GM19468 (cell line): ENCODE data around the gene ABCG2.

Experiments used
- ATAC-seq: cut with Tn5 transposase; IDR thresholded peaks from one replicate; pipeline ENCODE4 v1.9.1; 2021; ENCODE audit warnings: mild to moderate bottlenecking, moderate library complexity, moderate number of reproducible peaks; ENCODE audit not compliant: unreplicated experiment; ENCODE audit errors: extremely low read depth

The ABCG2 gene

GRCh38 chr4:88158489-88159228, at the start of gene ABCG2:
ABCG2 (minus strand) TSS chr4:88158639; CDS start chr4:88139995, 18,644 bp downstream.
- ATAC-seq: peak; percentile 13

- no peak for ATAC-seq
Measured at GRCh38 chr4:88208156-88208555, 49.7 kb upstream of the ABCG2 start.

GRCh38 chr4:88207171-88207570, 48.7 kb upstream of the ABCG2 start:
- ATAC-seq: no peak

- no peak for ATAC-seq
Measured at GRCh38 chr4:88204882-88205281, 46.4 kb upstream of the ABCG2 start.

- no peak for ATAC-seq
Measured at GRCh38 chr4:88202443-88202842, 44.0 kb upstream of the ABCG2 start.

GRCh38 chr4:88200186-88200585, 41.7 kb upstream of the ABCG2 start:
- ATAC-seq: no peak

- ATAC-seq: no peak
Measured at GRCh38 chr4:88196523-88197185, 38.2 kb upstream of the ABCG2 start.

GRCh38 chr4:88196013-88196365, 37.5 kb upstream of the ABCG2 start:
- ATAC-seq: no peak

- no peak for ATAC-seq
Measured at GRCh38 chr4:88195328-88196012, 37.0 kb upstream of the ABCG2 start.

GRCh38 chr4:88191404-88191803, 33.0 kb upstream of the ABCG2 start:
- no peak for ATAC-seq

- no peak for ATAC-seq
Measured at GRCh38 chr4:88189881-88190585, 31.6 kb upstream of the ABCG2 start.

GRCh38 chr4:88189418-88189738, 30.9 kb upstream of the ABCG2 start:
- ATAC-seq: no peak

- no peak for ATAC-seq
Measured at GRCh38 chr4:88188738-88189417, 30.4 kb upstream of the ABCG2 start.

GRCh38 chr4:88187766-88188165, 29.3 kb upstream of the ABCG2 start:
- ATAC-seq: no peak

GRCh38 chr4:88185906-88186305, 27.5 kb upstream of the ABCG2 start:
- ATAC-seq: no peak

GRCh38 chr4:88179261-88179660, 20.8 kb upstream of the ABCG2 start:
- no peak for ATAC-seq

GRCh38 chr4:88178626-88179231, 20.3 kb upstream of the ABCG2 start:
- no peak for ATAC-seq

- no peak for ATAC-seq
Measured at GRCh38 chr4:88177983-88178625, 19.7 kb upstream of the ABCG2 start.

GRCh38 chr4:88172987-88173386, 14.5 kb upstream of the ABCG2 start:
- no peak for ATAC-seq
